ENCODE data around the gene AMZ1.

AMZ1 gene

GRCh38 chr7:2763597-2763996, 75.6 kb downstream of the AMZ1 start:
- Mint-ChIP-seq H3K36me3 (ENCODE audit: insufficient read depth) (peaks cover 2% of the 10 kb centered on the region), H3K27me3 (no peaks in the 10 kb centered on the region), H3K4me3 (no peak overlapping the region), H3K9me3 (no peaks in the 10 kb centered on the region), H3K27ac (ENCODE audit: low read depth) (no peak overlapping the region), H3K4me1 (peaks cover 25% of the 10 kb centered on the region)
- ATAC-seq (replicated peaks; ENCODE audit: extremely low read depth, poor library complexity, severe bottlenecking) (no peak), DNase-seq (ENCODE audit: low spot score in 2 of 2) (no peak)

- Mint-ChIP-seq H3K4me3 (no peak overlapping the region), H3K4me1 (peaks cover 16% of the 10 kb centered on the region), H3K27me3 (no peaks in the 10 kb centered on the region), H3K9me3 (no peaks in the 10 kb centered on the region), H3K27ac (ENCODE audit: low read depth) (no peak overlapping the region), H3K36me3 (ENCODE audit: insufficient read depth) (peaks cover 4% of the 10 kb centered on the region)
- DNase-seq (ENCODE audit: low spot score in 2 of 2) (no peak), ATAC-seq (replicated peaks; ENCODE audit: extremely low read depth, poor library complexity, severe bottlenecking) (no peak)
These were observed 76.6 kb downstream of the AMZ1 start for GRCh38 chr7:2764621-2765020.

All from central memory CD8-positive, alpha-beta T cell (primary cell).